RPMI7951 (cell line): ENCODE measurements around the gene SMARCAD1. TPM values are rescaled to one million over a fixed set of nuclear protein-coding genes. Genes with fewer than 3 reads are reported as not detected.
A peak's percentile ranks its signal among the peaks of the same experiment; 100 is the strongest.
"Not testable (repeated sequence)": the region's sequence is repeated elsewhere in the genome, so short reads cannot be mapped to it uniquely, and the experiment has no call there.

Source experiments
- DNase-seq: peaks from one replicate; pipeline ENCODE4 v3.0.0-alpha.2; 2012; ENCODE audit warnings: low read depth
- total RNA-seq: library from RNA; depleted of rRNA; stranded (reverse); fragments of >200 nt; shearing (Covaris generic); gene quantifications from 2 replicates; pipeline ENCODE4 v1.2.3, GENCODE V29; 2014

SMARCAD1 gene
- total RNA-seq, 1 experiment from 2014 or later = 30.8 TPM

GRCh38 chr4:94232519-94232918, 24.9 kb downstream of the SMARCAD1 start:
- no peak for DNase-seq

- no peak for DNase-seq
These were observed 28.2 kb downstream of the SMARCAD1 start for GRCh38 chr4:94235825-94236224.

- no peak for DNase-seq
These were observed 29.6 kb downstream of the SMARCAD1 start for GRCh38 chr4:94237271-94237670.

- no peak for DNase-seq
These were observed 30.5 kb downstream of the SMARCAD1 start for GRCh38 chr4:94238160-94238559.

GRCh38 chr4:94240384-94240783, 32.7 kb downstream of the SMARCAD1 start:
- DNase-seq = no peak

GRCh38 chr4:94244087-94244828, 36.6 kb downstream of the SMARCAD1 start:
- no peak for DNase-seq

- DNase-seq = no peak
These were observed 37.1 kb downstream of the SMARCAD1 start for GRCh38 chr4:94244829-94245185.

- DNase-seq = no peak
These were observed 43.4 kb downstream of the SMARCAD1 start for GRCh38 chr4:94251094-94251493.

GRCh38 chr4:94253036-94253435, 45.4 kb downstream of the SMARCAD1 start:
- peak; percentile 19 for DNase-seq

GRCh38 chr4:94256144-94256783, 48.6 kb downstream of the SMARCAD1 start:
- DNase-seq = no peak

GRCh38 chr4:94256828-94257227, 49.2 kb downstream of the SMARCAD1 start:
- peak; percentile 2 for DNase-seq

GRCh38 chr4:94262163-94263016, 54.7 kb downstream of the SMARCAD1 start:
- DNase-seq = peak; percentile 0

- DNase-seq = no peak
These were observed 59.4 kb downstream of the SMARCAD1 start for GRCh38 chr4:94267037-94267436.

- DNase-seq = no peak
These were observed 63.6 kb downstream of the SMARCAD1 start for GRCh38 chr4:94271248-94271647.

GRCh38 chr4:94274912-94275311, 67.2 kb downstream of the SMARCAD1 start:
- no peak for DNase-seq

- no peak for DNase-seq
These were observed 68.5 kb downstream of the SMARCAD1 start for GRCh38 chr4:94276204-94276603.

- no peak for DNase-seq
These were observed 69.9 kb downstream of the SMARCAD1 start for GRCh38 chr4:94277534-94277933.

- no peak for DNase-seq
These were observed 71.1 kb downstream of the SMARCAD1 start for GRCh38 chr4:94278781-94279180.

- DNase-seq = no peak
These were observed 77.2 kb downstream of the SMARCAD1 start for GRCh38 chr4:94284889-94285288.

- DNase-seq = no peak
These were observed 78.0 kb downstream of the SMARCAD1 start for GRCh38 chr4:94285666-94286065.

- no peak for DNase-seq
These were observed 82.6 kb downstream of the SMARCAD1 start for GRCh38 chr4:94290245-94290644.

GRCh38 chr4:94293981-94294380, 86.3 kb downstream of the SMARCAD1 start:
- DNase-seq = not testable (repeated sequence)

- DNase-seq = not testable (repeated sequence)
These were observed 87.8 kb downstream of the SMARCAD1 start for GRCh38 chr4:94295473-94295872.
